Transverse colon (tissue), 3 donors: ENCODE data around the gene PORCN.
"Not testable (repeated sequence)": the region's sequence is repeated elsewhere in the genome, so short reads cannot be mapped to it uniquely, and the experiment has no call there.

Experiments used
- CTCF ChIP-seq, 5 experiments: fragments of 200-600 bp in 3 of 5; fragments of 450-650 bp in 2 of 5; sonication (generic) in 3 of 5; IDR thresholded peaks; 1 replicate in 2 of 5; 2 replicates in 3 of 5; pipeline ENCODE4 v1.5.1; 2016 to 2017; ENCODE audit warnings: antibody characterized with exemption in 5 of 5, inconsistent platforms in 3 of 5, mild to moderate bottlenecking in 2 of 5, moderate library complexity in 1 of 5
- EP300 ChIP-seq: sonication (generic); formaldehyde crosslinking; IDR thresholded peaks from one replicate; pipeline ENCODE4 v1.6.1; 2017; ENCODE audit warnings: antibody characterized with exemption, low read depth
- POLR2A ChIP-seq: fragments of 450-650 bp; IDR thresholded peaks from one replicate; pipeline ENCODE4 v1.6.1; 2016; ENCODE audit warnings: antibody characterized with exemption, mild to moderate bottlenecking, moderate library complexity

- not testable (repeated sequence) for TF ChIP-seq CTCF (IDR thresholded peaks at IDR 0.05); POLR2A; EP300
Measured at GRCh38 chrX:48555731-48556325, 47.0 kb downstream of the PORCN start.
